ENCODE measurements around the gene RNF220.
"Not testable (repeated sequence)": the region's sequence is repeated elsewhere in the genome, so short reads cannot be mapped to it uniquely, and the experiment has no call there.

The RNF220 gene

GRCh38 chr1:44497422-44498170 lies 92.5 kb downstream of the RNF220 start:
- no peak for DNase-seq

GRCh38 chr1:44499306-44499705 lies 94.3 kb downstream of the RNF220 start:
- no peak for DNase-seq

GRCh38 chr1:44500181-44501046 lies 95.4 kb downstream of the RNF220 start:
- peak in 11 of 14 donors; percentile 43 to 93 (median 80) for DNase-seq

GRCh38 chr1:44501047-44501890 lies 96.2 kb downstream of the RNF220 start:
- peak in 11 of 14 donors; percentile 55 to 93 (median 80) for DNase-seq

- DNase-seq = not testable (repeated sequence)
Measured at GRCh38 chr1:44502823-44503222, 97.8 kb downstream of the RNF220 start.

- DNase-seq = no peak
Measured at GRCh38 chr1:44503625-44504024, 98.6 kb downstream of the RNF220 start.

GRCh38 chr1:44505210-44505993 lies 100.3 kb downstream of the RNF220 start:
- peak in 3 of 14 donors; percentile 30 to 83 (median 55) for DNase-seq

- DNase-seq = peak in 12 of 14 donors; percentile 15 to 92 (median 78)
Measured at GRCh38 chr1:44507490-44508396, 102.7 kb downstream of the RNF220 start.

- DNase-seq = no peak
Measured at GRCh38 chr1:44508397-44508745, 103.3 kb downstream of the RNF220 start.

- DNase-seq = no peak
Measured at GRCh38 chr1:44511363-44511762, 106.3 kb downstream of the RNF220 start.

- no peak for DNase-seq
Measured at GRCh38 chr1:44511769-44512168, 106.7 kb downstream of the RNF220 start.

- DNase-seq = peak in 1 of 14 donors; percentile 62
Measured at GRCh38 chr1:44512313-44512885, 107.3 kb downstream of the RNF220 start.

GRCh38 chr1:44513111-44513510 lies 108.1 kb downstream of the RNF220 start:
- no peak for DNase-seq

- DNase-seq = no peak
Measured at GRCh38 chr1:44514673-44515072, 109.6 kb downstream of the RNF220 start.

GRCh38 chr1:44515416-44515815 lies 110.4 kb downstream of the RNF220 start:
- DNase-seq = no peak

- DNase-seq = no peak
Measured at GRCh38 chr1:44519035-44519676, 114.1 kb downstream of the RNF220 start.

GRCh38 chr1:44521378-44522080 lies 116.5 kb downstream of the RNF220 start:
- no peak for DNase-seq

- no peak for DNase-seq
Measured at GRCh38 chr1:44523593-44524591, 118.8 kb downstream of the RNF220 start.
